Osteoblast (primary cell): Measurements from ENCODE around the gene ZNF408. TPM values are rescaled to one million over a fixed set of nuclear protein-coding genes. Genes with fewer than 3 reads are reported as not detected.

ENCODE experiments used
- DNase-seq: peaks from one replicate; pipeline ENCODE4 v3.0.0; 2011; ENCODE audit warnings: low spot score, mixed read lengths; ENCODE audit not compliant: insufficient read length; ENCODE audit errors: missing footprints
- H2AFZ ChIP-seq: 2 replicates; pipeline ENCODE4 v1.6.0; 2011; ENCODE audit warnings: mild to moderate bottlenecking, low read length
- H3K27ac ChIP-seq: 2 replicates; pipeline ENCODE4 v1.5.1; 2011; ENCODE audit warnings: mild to moderate bottlenecking, low read depth, low read length, moderate library complexity
- H3K27me3 ChIP-seq: 2 replicates; pipeline ENCODE4 v1.6.0; 2012; ENCODE audit warnings: mild to moderate bottlenecking, control low read depth, inconsistent platforms, low read length, moderate library complexity; ENCODE audit not compliant: insufficient read depth
- H3K36me3 ChIP-seq: 2 replicates; pipeline ENCODE4 v1.5.1; 2011; ENCODE audit warnings: mild to moderate bottlenecking, low read length, control low read depth, moderate library complexity; ENCODE audit not compliant: insufficient read depth
- H3K4me1 ChIP-seq: 2 replicates; pipeline ENCODE4 v1.5.1; 2011; ENCODE audit warnings: mild to moderate bottlenecking, low read length, control low read depth, moderate library complexity; ENCODE audit not compliant: insufficient read depth
- H3K4me2 ChIP-seq: 2 replicates; pipeline ENCODE4 v1.6.0; 2011; ENCODE audit warnings: mild to moderate bottlenecking, low read length; ENCODE audit not compliant: insufficient read depth
- H3K4me3 ChIP-seq: fragments of 200-600 bp; sonication (generic); 3 replicates; pipeline ENCODE4 v1.5.1; 2012; ENCODE audit warnings: mild to moderate bottlenecking, low read length, inconsistent platforms; ENCODE audit not compliant: insufficient read depth
- H3K79me2 ChIP-seq: 2 replicates; pipeline ENCODE4 v1.6.0; 2012; ENCODE audit warnings: mild to moderate bottlenecking, low read length, control low read depth, inconsistent platforms; ENCODE audit not compliant: insufficient read depth
- H3K9me3 ChIP-seq: 2 replicates; pipeline ENCODE4 v1.5.1; 2011; ENCODE audit warnings: low read depth, low read length, control low read depth
- H4K20me1 ChIP-seq: 2 replicates; pipeline ENCODE4 v1.6.0; 2012; ENCODE audit warnings: mild to moderate bottlenecking, low read length, control low read depth; ENCODE audit not compliant: insufficient read depth
- total RNA-seq: library from RNA; depleted of rRNA; stranded (reverse); fragments of >200 nt; gene quantifications from 2 replicates; pipeline ENCODE4 v1.2.3, GENCODE V29; 2012
- TF ChIP-seq, protein P1 (sequence below): IDR thresholded peaks from 2 replicates; pipeline ENCODE4 v1.5.1; 2011; ENCODE audit warnings: mild to moderate bottlenecking, low read depth, low read length, moderate library complexity; ENCODE audit errors: extremely low read depth

ZNF408 gene
- total RNA-seq, 1 donor = 16.3 TPM

DNA sequence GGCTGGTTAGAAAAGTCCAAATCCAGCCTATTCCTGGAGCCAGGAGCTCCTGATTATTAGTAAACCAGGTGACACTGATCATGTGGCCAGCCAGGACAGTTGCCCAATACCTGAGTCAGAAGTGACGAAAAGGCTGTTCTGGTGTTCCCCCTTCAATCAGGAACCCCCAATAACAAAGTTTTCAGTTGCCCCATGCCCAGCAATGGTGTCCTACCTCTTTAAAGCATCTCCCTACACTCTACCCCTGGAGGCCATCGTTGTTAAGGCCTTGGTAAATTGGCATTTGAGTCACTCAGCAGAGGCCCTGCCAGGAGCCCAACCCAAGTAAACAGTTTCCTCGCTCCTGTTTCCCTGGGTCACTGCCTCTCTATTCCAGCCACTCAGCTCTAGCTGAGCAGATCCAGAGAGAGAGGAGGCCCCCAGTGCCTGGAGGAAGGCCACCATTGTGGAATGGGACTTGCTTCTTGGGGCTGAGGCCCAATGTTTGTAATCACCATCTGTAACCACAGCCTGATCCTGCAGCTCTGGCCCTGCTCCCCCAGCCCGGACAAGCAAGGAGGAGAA lies 25.5 kb upstream of the ZNF408 start:
- no peak overlapping the region for H3K4me3 ChIP-seq
- H3K36me3 ChIP-seq = peaks cover 56% of the 10 kb centered on the region
- peaks cover 26% of the 10 kb centered on the region for H3K4me1 ChIP-seq
- H3K27ac ChIP-seq = peak overlapping the region; percentile 68
- no peak overlapping the region for H2AFZ ChIP-seq
- peaks cover 3% of the 10 kb centered on the region for H4K20me1 ChIP-seq
- no peaks in the 10 kb centered on the region for H3K79me2 ChIP-seq
- DNase-seq = peak; percentile 98
- H3K9me3 ChIP-seq = no peaks in the 10 kb centered on the region
- TF ChIP-seq, protein P1, sequence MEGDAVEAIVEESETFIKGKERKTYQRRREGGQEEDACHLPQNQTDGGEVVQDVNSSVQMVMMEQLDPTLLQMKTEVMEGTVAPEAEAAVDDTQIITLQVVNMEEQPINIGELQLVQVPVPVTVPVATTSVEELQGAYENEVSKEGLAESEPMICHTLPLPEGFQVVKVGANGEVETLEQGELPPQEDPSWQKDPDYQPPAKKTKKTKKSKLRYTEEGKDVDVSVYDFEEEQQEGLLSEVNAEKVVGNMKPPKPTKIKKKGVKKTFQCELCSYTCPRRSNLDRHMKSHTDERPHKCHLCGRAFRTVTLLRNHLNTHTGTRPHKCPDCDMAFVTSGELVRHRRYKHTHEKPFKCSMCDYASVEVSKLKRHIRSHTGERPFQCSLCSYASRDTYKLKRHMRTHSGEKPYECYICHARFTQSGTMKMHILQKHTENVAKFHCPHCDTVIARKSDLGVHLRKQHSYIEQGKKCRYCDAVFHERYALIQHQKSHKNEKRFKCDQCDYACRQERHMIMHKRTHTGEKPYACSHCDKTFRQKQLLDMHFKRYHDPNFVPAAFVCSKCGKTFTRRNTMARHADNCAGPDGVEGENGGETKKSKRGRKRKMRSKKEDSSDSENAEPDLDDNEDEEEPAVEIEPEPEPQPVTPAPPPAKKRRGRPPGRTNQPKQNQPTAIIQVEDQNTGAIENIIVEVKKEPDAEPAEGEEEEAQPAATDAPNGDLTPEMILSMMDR = peak; percentile 17
- no peaks in the 10 kb centered on the region for H3K27me3 ChIP-seq
- H3K4me2 ChIP-seq = peak overlapping the region; percentile 10

DNA sequence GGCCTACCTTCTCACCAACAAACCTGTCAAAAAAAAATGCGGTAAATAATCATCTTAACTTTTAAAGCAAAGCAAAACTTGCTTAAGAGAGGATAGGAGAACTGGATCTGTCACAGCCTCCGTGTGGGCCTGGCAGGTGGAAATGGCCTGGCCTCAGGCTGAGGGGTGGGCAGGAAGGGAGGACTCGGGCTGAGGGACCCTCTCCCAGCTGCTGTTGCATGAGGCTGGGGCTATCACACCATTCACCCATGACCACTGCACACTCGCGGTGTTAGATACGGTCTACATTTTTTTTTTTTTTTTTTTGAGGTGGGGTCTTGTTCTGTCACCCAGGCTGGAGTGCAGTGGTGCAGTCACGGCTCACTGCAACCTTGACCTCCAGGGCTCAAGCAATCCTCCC lies 24.9 kb upstream of the ZNF408 start:
- Histone ChIP-seq H3K4me2 (no peak overlapping the region), H3K27ac (peak overlapping the region; percentile 68), H4K20me1 (peaks cover 3% of the 10 kb centered on the region), H2AFZ (no peak overlapping the region), H3K79me2 (no peaks in the 10 kb centered on the region), H3K36me3 (peaks cover 60% of the 10 kb centered on the region), H3K27me3 (no peaks in the 10 kb centered on the region), H3K4me1 (peaks cover 23% of the 10 kb centered on the region), H3K9me3 (no peaks in the 10 kb centered on the region), H3K4me3 (no peak overlapping the region)
- TF ChIP-seq, protein P1 = no peak
- DNase-seq = peak; percentile 88

DNA sequence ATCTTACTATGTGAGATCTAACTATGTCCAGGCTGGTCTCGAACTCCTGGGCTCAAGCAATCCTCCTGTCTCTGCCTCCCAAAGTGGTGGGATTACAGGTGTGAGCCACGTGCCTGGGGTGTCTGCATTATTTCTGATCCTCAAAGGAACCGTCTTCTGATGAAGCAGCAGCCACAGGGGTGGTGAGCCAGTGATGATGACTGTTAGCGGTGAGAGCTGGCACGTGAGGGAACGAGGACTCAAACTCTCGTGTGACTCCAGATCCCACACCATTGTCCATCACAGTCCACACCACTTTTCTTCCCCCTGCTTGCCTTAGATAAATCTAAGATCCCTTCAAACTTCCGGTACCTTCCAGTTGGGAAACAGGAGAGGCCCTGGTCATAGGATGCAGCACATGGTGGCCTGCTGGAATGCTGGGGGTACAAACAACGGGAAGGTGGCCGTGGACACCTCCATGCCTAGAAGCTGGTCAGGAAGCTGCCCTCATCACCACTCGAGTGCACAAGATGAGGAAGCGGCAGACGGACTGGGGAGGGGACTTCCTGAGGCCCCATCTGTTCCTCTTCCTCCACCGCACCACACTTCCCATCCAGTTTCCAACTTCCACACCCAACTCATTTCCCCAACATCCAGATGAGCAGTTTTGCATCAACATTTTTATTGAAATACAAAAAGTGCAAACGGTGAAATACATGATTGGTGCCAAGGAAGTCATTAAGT lies 24.2 kb upstream of the ZNF408 start:
- H3K9me3 ChIP-seq = no peaks in the 10 kb centered on the region
- no peak overlapping the region for H2AFZ ChIP-seq
- H3K79me2 ChIP-seq = no peaks in the 10 kb centered on the region
- DNase-seq = no peak
- H3K4me3 ChIP-seq = no peak overlapping the region
- no peaks in the 10 kb centered on the region for H3K27me3 ChIP-seq
- H4K20me1 ChIP-seq = peaks cover 3% of the 10 kb centered on the region
- no peak overlapping the region for H3K27ac ChIP-seq
- H3K4me2 ChIP-seq = no peak overlapping the region
- TF ChIP-seq, protein P1 = no peak
- peaks cover 23% of the 10 kb centered on the region for H3K4me1 ChIP-seq
- H3K36me3 ChIP-seq = peaks cover 66% of the 10 kb centered on the region

DNA sequence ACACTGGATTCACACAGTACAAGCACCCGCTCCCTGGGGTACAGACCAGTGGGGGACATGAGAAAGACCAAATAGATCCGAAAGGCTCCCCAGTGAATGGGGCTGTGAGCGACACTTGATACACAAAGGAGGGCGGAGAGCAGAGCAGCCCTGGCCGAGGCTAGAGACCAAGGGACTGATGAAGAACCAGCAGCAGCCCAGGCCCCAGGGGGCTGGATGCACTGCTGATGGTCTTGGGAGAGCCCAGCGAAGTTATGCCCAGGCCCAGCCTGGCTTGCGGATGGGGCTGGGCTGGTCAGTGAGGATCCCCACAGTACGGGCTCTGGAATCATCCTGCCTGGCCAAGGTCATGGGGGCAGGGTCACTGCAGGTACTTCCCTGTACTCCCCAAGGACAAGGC lies 23.7 kb upstream of the ZNF408 start:
- TF ChIP-seq, protein P1 = no peak
- peaks cover 3% of the 10 kb centered on the region for H4K20me1 ChIP-seq
- peaks cover 66% of the 10 kb centered on the region for H3K36me3 ChIP-seq
- peaks cover 23% of the 10 kb centered on the region for H3K4me1 ChIP-seq
- H3K79me2 ChIP-seq = no peaks in the 10 kb centered on the region
- H3K4me2 ChIP-seq = no peak overlapping the region
- H3K27ac ChIP-seq = no peak overlapping the region
- H3K4me3 ChIP-seq = no peak overlapping the region
- H3K9me3 ChIP-seq = no peaks in the 10 kb centered on the region
- no peaks in the 10 kb centered on the region for H3K27me3 ChIP-seq
- no peak overlapping the region for H2AFZ ChIP-seq
- no peak for DNase-seq
